ENCODE results near the gene SLC4A5.

SLC4A5 gene, protein sequence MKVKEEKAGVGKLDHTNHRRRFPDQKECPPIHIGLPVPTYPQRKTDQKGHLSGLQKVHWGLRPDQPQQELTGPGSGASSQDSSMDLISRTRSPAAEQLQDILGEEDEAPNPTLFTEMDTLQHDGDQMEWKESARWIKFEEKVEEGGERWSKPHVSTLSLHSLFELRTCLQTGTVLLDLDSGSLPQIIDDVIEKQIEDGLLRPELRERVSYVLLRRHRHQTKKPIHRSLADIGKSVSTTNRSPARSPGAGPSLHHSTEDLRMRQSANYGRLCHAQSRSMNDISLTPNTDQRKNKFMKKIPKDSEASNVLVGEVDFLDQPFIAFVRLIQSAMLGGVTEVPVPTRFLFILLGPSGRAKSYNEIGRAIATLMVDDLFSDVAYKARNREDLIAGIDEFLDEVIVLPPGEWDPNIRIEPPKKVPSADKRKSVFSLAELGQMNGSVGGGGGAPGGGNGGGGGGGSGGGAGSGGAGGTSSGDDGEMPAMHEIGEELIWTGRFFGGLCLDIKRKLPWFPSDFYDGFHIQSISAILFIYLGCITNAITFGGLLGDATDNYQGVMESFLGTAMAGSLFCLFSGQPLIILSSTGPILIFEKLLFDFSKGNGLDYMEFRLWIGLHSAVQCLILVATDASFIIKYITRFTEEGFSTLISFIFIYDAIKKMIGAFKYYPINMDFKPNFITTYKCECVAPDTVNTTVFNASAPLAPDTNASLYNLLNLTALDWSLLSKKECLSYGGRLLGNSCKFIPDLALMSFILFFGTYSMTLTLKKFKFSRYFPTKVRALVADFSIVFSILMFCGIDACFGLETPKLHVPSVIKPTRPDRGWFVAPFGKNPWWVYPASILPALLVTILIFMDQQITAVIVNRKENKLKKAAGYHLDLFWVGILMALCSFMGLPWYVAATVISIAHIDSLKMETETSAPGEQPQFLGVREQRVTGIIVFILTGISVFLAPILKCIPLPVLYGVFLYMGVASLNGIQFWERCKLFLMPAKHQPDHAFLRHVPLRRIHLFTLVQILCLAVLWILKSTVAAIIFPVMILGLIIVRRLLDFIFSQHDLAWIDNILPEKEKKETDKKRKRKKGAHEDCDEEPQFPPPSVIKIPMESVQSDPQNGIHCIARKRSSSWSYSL

DNA sequence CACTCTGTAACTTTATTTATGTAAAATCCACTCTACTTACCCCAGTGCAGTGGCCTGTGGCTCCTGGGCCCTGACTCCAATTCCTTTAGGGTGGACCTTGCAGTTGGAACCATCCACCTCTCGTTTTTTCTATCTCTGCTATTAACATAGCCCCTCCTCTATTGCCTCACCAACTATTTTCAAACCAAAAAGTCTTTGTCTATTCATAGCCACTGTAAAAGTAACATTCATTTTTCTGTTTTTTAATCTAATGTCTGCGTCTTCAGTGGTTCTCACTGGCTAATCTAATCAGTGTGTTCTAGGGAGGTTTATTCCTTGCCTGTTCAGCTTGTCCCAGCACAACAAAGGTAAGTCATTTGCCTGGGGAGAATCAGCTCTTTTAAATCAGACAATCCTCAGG, at the start of gene SLC4A5:
TSS of gene SLC4A5 (minus strand) at position 101 of the 400 bp plus-strand sequence. CDS start 28,393 bp downstream, outside the sequence.
- Histone ChIP-seq H3K4me1 (ENCODE audit: control insufficient read depth, insufficient read depth, low read length) (no peaks in the 10 kb centered on the region; the same call in 1 of the 2 replicates), H3K36me3 (ENCODE audit: control insufficient read depth in 2 of 2, insufficient read depth in 1 of 2, low read length in 2 of 2) (no peaks in the 10 kb centered on the region), H3K27ac (ENCODE audit: extremely low read depth, low read depth, low read length) (no peak within 1 kb of the TSS), H3K4me3 (ENCODE audit: low read depth, low read length) (no peak within 1 kb of the TSS), H3K9me3 (ENCODE audit: control insufficient read depth, insufficient read depth, low read depth, low read length) (no peaks in the 10 kb centered on the region)
- ChIA-PET CTCF (interaction anchor here (0.6 to 5.1 kb wide), 2 partner anchors 8 to 524 kb away, joined by 4 to 42 read pairs; no protein-coding TSS in a partner anchor), POLR2A (no interaction called here)
- TF ChIP-seq, protein P1, sequence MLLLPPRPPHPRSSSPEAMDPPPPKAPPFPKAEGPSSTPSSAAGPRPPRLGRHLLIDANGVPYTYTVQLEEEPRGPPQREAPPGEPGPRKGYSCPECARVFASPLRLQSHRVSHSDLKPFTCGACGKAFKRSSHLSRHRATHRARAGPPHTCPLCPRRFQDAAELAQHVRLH (tag by site-specific recombination; IDR thresholded peaks at IDR 0.05): no peak
- TF ChIP-seq, protein P2, sequence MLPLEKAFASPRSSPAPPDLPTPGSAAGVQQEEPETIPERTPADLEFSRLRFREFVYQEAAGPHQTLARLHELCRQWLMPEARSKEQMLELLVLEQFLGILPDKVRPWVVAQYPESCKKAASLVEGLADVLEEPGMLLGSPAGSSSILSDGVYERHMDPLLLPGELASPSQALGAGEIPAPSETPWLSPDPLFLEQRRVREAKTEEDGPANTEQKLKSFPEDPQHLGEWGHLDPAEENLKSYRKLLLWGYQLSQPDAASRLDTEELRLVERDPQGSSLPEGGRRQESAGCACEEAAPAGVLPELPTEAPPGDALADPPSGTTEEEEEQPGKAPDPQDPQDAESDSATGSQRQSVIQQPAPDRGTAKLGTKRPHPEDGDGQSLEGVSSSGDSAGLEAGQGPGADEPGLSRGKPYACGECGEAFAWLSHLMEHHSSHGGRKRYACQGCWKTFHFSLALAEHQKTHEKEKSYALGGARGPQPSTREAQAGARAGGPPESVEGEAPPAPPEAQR (tag by site-specific recombination; IDR thresholded peaks at IDR 0.05): no peak
- TF ChIP-seq, protein P3, sequence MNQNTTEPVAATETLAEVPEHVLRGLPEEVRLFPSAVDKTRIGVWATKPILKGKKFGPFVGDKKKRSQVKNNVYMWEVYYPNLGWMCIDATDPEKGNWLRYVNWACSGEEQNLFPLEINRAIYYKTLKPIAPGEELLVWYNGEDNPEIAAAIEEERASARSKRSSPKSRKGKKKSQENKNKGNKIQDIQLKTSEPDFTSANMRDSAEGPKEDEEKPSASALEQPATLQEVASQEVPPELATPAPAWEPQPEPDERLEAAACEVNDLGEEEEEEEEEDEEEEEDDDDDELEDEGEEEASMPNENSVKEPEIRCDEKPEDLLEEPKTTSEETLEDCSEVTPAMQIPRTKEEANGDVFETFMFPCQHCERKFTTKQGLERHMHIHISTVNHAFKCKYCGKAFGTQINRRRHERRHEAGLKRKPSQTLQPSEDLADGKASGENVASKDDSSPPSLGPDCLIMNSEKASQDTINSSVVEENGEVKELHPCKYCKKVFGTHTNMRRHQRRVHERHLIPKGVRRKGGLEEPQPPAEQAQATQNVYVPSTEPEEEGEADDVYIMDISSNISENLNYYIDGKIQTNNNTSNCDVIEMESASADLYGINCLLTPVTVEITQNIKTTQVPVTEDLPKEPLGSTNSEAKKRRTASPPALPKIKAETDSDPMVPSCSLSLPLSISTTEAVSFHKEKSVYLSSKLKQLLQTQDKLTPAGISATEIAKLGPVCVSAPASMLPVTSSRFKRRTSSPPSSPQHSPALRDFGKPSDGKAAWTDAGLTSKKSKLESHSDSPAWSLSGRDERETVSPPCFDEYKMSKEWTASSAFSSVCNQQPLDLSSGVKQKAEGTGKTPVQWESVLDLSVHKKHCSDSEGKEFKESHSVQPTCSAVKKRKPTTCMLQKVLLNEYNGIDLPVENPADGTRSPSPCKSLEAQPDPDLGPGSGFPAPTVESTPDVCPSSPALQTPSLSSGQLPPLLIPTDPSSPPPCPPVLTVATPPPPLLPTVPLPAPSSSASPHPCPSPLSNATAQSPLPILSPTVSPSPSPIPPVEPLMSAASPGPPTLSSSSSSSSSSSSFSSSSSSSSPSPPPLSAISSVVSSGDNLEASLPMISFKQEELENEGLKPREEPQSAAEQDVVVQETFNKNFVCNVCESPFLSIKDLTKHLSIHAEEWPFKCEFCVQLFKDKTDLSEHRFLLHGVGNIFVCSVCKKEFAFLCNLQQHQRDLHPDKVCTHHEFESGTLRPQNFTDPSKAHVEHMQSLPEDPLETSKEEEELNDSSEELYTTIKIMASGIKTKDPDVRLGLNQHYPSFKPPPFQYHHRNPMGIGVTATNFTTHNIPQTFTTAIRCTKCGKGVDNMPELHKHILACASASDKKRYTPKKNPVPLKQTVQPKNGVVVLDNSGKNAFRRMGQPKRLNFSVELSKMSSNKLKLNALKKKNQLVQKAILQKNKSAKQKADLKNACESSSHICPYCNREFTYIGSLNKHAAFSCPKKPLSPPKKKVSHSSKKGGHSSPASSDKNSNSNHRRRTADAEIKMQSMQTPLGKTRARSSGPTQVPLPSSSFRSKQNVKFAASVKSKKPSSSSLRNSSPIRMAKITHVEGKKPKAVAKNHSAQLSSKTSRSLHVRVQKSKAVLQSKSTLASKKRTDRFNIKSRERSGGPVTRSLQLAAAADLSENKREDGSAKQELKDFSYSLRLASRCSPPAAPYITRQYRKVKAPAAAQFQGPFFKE (tag by site-specific recombination; IDR thresholded peaks at IDR 0.05; ENCODE audit: borderline replicate concordance): no peak
- TF ChIP-seq, protein P4, sequence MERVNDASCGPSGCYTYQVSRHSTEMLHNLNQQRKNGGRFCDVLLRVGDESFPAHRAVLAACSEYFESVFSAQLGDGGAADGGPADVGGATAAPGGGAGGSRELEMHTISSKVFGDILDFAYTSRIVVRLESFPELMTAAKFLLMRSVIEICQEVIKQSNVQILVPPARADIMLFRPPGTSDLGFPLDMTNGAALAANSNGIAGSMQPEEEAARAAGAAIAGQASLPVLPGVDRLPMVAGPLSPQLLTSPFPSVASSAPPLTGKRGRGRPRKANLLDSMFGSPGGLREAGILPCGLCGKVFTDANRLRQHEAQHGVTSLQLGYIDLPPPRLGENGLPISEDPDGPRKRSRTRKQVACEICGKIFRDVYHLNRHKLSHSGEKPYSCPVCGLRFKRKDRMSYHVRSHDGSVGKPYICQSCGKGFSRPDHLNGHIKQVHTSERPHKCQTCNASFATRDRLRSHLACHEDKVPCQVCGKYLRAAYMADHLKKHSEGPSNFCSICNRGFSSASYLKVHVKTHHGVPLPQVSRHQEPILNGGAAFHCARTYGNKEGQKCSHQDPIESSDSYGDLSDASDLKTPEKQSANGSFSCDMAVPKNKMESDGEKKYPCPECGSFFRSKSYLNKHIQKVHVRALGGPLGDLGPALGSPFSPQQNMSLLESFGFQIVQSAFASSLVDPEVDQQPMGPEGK (tag by site-specific recombination; IDR thresholded peaks at IDR 0.05): no peak
- TF ChIP-seq, protein P5, sequence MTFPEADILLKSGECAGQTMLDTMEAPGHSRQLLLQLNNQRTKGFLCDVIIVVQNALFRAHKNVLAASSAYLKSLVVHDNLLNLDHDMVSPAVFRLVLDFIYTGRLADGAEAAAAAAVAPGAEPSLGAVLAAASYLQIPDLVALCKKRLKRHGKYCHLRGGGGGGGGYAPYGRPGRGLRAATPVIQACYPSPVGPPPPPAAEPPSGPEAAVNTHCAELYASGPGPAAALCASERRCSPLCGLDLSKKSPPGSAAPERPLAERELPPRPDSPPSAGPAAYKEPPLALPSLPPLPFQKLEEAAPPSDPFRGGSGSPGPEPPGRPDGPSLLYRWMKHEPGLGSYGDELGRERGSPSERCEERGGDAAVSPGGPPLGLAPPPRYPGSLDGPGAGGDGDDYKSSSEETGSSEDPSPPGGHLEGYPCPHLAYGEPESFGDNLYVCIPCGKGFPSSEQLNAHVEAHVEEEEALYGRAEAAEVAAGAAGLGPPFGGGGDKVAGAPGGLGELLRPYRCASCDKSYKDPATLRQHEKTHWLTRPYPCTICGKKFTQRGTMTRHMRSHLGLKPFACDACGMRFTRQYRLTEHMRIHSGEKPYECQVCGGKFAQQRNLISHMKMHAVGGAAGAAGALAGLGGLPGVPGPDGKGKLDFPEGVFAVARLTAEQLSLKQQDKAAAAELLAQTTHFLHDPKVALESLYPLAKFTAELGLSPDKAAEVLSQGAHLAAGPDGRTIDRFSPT (tag by site-specific recombination; IDR thresholded peaks at IDR 0.05): no peak
- TF ChIP-seq, protein P6, sequence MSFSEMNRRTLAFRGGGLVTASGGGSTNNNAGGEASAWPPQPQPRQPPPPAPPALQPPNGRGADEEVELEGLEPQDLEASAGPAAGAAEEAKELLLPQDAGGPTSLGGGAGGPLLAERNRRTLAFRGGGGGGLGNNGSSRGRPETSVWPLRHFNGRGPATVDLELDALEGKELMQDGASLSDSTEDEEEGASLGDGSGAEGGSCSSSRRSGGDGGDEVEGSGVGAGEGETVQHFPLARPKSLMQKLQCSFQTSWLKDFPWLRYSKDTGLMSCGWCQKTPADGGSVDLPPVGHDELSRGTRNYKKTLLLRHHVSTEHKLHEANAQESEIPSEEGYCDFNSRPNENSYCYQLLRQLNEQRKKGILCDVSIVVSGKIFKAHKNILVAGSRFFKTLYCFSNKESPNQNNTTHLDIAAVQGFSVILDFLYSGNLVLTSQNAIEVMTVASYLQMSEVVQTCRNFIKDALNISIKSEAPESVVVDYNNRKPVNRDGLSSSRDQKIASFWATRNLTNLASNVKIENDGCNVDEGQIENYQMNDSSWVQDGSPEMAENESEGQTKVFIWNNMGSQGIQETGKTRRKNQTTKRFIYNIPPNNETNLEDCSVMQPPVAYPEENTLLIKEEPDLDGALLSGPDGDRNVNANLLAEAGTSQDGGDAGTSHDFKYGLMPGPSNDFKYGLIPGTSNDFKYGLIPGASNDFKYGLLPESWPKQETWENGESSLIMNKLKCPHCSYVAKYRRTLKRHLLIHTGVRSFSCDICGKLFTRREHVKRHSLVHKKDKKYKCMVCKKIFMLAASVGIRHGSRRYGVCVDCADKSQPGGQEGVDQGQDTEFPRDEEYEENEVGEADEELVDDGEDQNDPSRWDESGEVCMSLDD (tag by site-specific recombination; IDR thresholded peaks at IDR 0.05): no peak
- TF ChIP-seq ZNF184 (tag by site-specific recombination; IDR thresholded peaks at IDR 0.05) (no peak), ZNF600 (tag by site-specific recombination; IDR thresholded peaks at IDR 0.05) (no peak), SP3 (tag by site-specific recombination; IDR thresholded peaks at IDR 0.05) (no peak), BCL11A (tag by site-specific recombination; IDR thresholded peaks at IDR 0.05; ENCODE audit: low read depth) (no peak)
- TF ChIP-seq, protein P7, sequence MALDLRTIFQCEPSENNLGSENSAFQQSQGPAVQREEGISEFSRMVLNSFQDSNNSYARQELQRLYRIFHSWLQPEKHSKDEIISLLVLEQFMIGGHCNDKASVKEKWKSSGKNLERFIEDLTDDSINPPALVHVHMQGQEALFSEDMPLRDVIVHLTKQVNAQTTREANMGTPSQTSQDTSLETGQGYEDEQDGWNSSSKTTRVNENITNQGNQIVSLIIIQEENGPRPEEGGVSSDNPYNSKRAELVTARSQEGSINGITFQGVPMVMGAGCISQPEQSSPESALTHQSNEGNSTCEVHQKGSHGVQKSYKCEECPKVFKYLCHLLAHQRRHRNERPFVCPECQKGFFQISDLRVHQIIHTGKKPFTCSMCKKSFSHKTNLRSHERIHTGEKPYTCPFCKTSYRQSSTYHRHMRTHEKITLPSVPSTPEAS (tag by site-specific recombination; IDR thresholded peaks at IDR 0.05): no peak
- TF ChIP-seq, protein P8, sequence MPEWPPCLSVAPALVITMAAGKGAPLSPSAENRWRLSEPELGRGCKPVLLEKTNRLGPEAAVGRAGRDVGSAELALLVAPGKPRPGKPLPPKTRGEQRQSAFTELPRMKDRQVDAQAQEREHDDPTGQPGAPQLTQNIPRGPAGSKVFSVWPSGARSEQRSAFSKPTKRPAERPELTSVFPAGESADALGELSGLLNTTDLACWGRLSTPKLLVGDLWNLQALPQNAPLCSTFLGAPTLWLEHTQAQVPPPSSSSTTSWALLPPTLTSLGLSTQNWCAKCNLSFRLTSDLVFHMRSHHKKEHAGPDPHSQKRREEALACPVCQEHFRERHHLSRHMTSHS (tag by site-specific recombination; IDR thresholded peaks at IDR 0.05): no peak

All from HEK293 (cell line).